IPS-15b (cell line): Measurements from ENCODE around the gene PSAP.
A peak's percentile ranks its signal among the peaks of the same experiment; 100 is the strongest.

Experiments
- H3K27me3 ChIP-seq: one replicate; pipeline ENCODE4 v1.6.1; 2013; ENCODE audit warnings: low read length; ENCODE audit not compliant: control insufficient read depth, insufficient read depth
- H3K36me3 ChIP-seq: one replicate; pipeline ENCODE4 v1.6.1; 2013; ENCODE audit warnings: low read length; ENCODE audit not compliant: control insufficient read depth, insufficient read depth
- H3K4me1 ChIP-seq: one replicate; pipeline ENCODE4 v1.6.1; 2013; ENCODE audit warnings: mild to moderate bottlenecking, low read length; ENCODE audit not compliant: control insufficient read depth, insufficient read depth
- H3K4me3 ChIP-seq: one replicate; pipeline ENCODE4 v1.5.1; 2013; ENCODE audit warnings: low read depth, low read length
- H3K9ac ChIP-seq: one replicate; pipeline ENCODE4 v1.6.1; 2013; ENCODE audit warnings: low read depth, mild to moderate bottlenecking, low read length
- H3K9me3 ChIP-seq: one replicate; pipeline ENCODE4 v1.6.1; 2013; ENCODE audit warnings: mild to moderate bottlenecking, low read length; ENCODE audit not compliant: control insufficient read depth, insufficient read depth

The PSAP gene

DNA sequence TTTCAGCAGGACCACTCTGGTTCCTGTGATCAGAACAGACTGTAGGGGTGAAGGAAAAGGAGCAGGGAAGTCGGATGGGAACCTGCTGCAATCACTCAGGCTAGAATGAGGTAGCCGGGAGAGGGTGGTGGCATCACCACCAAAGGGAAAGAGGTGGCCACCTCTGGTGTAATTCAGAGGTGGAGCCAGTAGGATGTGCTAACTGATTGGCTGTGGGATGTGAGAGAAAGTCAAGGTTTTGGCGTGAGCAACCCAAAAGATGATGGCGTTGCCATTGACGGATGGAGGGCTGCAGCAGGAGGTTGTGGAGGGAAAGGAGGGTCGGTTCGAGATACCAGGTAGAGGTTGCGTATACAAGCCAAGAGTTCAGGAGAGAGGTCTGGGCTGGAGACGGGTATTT, 70.3 kb downstream of the PSAP start:
- H3K4me3 ChIP-seq, result no peak overlapping the region
- no peaks in the 10 kb centered on the region for H3K9me3 ChIP-seq
- no peaks in the 10 kb centered on the region for H3K36me3 ChIP-seq
- H3K27me3 ChIP-seq, result peaks cover 2% of the 10 kb centered on the region
- H3K9ac ChIP-seq, result no peak overlapping the region
- H3K4me1 ChIP-seq, result peaks cover 4% of the 10 kb centered on the region

DNA sequence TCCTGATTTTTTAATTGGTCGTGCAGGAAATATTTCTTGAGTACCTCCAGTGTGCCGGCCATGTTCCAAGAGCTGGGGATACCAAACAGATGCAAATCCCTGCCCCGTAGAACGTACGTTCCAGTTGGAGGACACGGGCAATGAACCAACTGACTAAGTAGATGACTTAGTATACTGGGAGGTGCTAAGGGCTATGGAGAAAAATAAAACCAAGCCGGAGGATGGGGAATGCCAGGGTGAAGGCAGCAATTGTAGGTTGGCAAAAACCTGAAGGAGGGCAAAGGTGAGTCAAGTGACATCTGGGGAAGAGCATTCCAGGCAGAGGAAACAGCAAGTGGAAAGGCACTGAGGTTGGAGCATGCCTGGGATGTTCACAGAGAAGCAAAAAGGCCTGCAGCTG, 70.9 kb downstream of the PSAP start:
- H3K36me3 ChIP-seq, result no peaks in the 10 kb centered on the region
- H3K4me1 ChIP-seq, result peaks cover 4% of the 10 kb centered on the region
- H3K27me3 ChIP-seq, result peaks cover 5% of the 10 kb centered on the region
- H3K9me3 ChIP-seq, result no peaks in the 10 kb centered on the region
- no peak overlapping the region for H3K4me3 ChIP-seq
- H3K9ac ChIP-seq, result no peak overlapping the region

DNA sequence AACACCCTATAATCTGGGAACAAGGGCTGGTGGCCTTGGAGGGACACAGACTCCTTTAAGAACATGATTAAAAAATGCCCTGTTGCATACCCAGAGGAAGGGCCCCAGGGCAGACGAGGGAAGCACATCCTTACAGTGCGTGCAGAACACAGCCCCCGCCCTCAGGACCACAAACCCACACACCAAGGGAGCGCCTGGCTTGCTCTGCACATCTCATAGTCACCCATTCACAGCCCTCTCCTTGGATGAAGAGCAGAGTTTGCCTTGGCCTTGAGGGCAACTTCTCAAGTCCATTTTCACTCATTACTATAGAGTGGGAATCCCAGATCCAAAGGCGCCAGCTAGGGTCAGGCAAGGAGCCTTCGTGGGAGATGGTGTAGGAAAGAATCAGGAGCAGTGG, 71.4 kb downstream of the PSAP start:
- H3K9me3 ChIP-seq, result no peaks in the 10 kb centered on the region
- peaks cover 5% of the 10 kb centered on the region for H3K27me3 ChIP-seq
- no peak overlapping the region for H3K4me3 ChIP-seq
- peaks cover 4% of the 10 kb centered on the region for H3K4me1 ChIP-seq
- H3K9ac ChIP-seq, result no peak overlapping the region
- no peaks in the 10 kb centered on the region for H3K36me3 ChIP-seq

DNA sequence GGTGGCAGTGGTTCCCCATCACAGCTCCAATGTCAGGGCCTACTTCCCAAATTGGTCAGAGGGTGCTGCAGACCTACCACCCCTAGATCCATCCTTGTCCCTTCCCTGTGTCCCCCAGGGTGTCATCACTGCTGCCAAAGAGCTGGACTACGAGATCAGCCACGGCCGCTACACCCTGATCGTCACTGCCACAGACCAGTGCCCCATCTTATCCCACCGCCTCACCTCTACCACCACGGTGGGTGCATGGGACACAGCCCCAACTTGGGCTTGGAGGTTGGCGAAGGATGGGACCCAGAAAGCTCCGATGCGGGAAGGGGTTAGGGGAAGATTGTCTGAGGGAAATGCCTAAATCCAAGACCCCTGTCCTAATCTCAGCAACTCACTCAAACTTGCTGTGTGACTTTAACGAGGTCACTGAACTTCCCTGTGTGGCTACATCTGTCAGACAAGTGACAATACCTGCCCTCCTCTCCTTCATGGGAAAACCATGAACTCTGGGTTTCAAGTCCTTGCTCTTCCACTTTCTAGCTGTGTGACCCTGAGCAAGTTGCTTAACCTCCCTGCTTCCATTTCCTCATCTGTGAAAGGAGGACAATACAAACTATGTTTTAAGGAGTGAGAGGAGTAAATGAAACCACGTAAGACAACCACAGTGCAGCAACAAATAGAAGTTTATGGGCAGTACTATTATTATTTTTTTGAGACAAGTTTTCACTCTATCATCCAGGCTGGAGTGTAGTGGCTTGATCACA, 72.8 kb downstream of the PSAP start:
- peaks cover 4% of the 10 kb centered on the region for H3K4me1 ChIP-seq
- no peaks in the 10 kb centered on the region for H3K9me3 ChIP-seq
- no peak overlapping the region for H3K9ac ChIP-seq
- H3K27me3 ChIP-seq, result peaks cover 14% of the 10 kb centered on the region
- H3K36me3 ChIP-seq, result no peaks in the 10 kb centered on the region
- H3K4me3 ChIP-seq, result no peak overlapping the region

DNA sequence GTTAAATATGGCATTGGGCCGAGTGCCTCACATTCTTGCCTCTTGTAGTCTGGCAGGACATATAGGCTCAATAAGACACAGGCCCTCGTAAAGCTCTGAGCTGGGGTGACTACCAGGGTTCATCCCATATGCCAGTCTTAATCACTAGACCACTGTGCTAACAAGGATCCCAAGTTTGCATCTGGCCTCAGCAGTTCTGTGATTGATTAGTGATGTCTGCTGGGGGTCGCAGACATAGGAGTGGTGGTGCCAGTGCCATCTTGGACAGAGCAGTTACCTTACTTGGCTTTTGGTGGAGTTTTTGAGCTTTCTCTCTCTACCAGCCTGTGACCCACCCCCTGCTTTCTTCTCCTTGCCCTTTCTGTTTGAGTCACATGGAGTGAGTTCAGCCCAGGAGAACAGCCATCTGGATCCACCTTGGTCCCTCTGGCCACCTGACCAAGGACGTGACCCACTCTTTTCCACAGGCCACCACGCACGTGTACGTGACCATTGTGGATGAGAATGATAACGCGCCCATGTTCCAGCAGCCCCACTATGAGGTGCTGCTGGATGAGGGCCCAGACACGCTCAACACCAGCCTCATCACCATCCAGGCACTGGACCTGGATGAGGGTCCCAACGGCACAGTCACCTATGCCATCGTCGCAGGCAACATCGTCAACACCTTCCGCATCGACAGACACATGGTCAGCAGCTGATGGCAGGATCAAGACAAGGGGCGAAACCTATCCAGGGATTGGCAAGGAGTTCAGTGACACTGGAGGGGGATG, 73.7 kb downstream of the PSAP start:
- Histone ChIP-seq H3K9ac (no peak overlapping the region), H3K36me3 (no peaks in the 10 kb centered on the region), H3K4me1 (no peaks in the 10 kb centered on the region), H3K4me3 (no peak overlapping the region), H3K27me3 (peaks cover 21% of the 10 kb centered on the region), H3K9me3 (no peaks in the 10 kb centered on the region)

DNA sequence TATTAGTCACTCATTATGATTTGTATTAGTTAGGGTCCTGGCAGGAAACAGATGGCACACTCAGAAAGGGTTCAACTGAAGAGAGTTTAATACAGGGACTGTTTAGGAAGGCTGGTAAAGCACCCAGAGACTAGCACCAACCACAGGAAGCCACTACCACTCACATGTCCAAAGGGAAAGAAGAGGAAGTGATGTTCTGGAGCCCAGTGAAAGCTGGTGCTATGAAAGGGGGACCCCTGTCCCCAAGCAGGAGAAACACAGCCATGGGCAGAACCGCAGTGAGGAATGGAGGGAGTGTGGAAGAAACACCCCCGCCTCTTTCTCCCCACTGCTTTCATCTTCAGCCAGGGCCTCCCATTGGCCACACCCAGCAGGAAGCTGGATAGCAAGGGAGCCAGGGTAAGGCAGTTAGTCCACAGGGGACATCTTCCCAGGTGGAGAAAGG, 74.5 kb downstream of the PSAP start:
- peaks cover 29% of the 10 kb centered on the region for H3K27me3 ChIP-seq
- H3K4me3 ChIP-seq, result no peak overlapping the region
- no peaks in the 10 kb centered on the region for H3K36me3 ChIP-seq

DNA sequence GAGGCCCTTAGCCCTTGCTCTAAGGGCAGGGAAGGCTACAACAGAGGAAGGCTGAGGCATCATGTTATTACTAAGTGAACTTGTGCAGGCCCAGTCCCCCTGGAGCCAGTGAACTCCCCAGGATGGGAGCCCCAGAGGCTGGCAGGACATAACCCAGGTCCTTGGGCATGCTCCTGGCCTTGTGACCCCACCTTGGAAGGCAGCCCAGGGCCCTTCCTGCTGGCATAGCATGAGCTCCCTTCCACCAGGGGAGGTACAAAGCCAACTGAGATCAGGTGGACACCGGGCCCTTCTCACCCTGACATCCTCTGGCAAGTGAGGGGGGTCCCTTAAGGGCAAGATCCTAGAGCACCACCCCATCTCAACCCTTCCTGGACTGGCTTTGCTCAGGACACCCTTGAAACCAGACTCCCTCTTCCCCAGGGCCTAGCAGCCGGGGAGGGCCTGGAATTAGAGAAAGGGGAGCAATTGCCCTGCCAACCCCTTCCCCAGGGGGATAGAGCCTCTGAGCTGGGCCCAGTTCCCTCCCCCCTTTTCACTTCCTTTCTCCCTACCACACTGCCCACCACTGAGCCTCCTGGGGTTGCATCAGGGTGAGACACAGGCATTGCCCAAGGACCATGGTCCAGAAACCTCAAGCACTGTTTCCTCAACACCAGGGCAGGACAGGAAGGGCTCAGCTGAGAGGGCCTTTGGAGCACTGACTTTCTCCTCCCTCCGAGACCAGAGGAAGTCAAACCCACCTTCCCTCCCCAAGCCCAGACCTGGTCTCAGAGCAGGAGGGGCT, 75.9 kb downstream of the PSAP start:
- no peaks in the 10 kb centered on the region for H3K9me3 ChIP-seq
- H3K9ac ChIP-seq, result no peak overlapping the region
- H3K36me3 ChIP-seq, result no peaks in the 10 kb centered on the region
- H3K4me1 ChIP-seq, result no peaks in the 10 kb centered on the region
- no peak overlapping the region for H3K4me3 ChIP-seq
- peaks cover 29% of the 10 kb centered on the region for H3K27me3 ChIP-seq

More for the DNA sequence above, 74.5 kb downstream of the PSAP start:
- Histone ChIP-seq H3K9ac (no peak overlapping the region), H3K4me1 (no peaks in the 10 kb centered on the region), H3K9me3 (no peaks in the 10 kb centered on the region)

DNA sequence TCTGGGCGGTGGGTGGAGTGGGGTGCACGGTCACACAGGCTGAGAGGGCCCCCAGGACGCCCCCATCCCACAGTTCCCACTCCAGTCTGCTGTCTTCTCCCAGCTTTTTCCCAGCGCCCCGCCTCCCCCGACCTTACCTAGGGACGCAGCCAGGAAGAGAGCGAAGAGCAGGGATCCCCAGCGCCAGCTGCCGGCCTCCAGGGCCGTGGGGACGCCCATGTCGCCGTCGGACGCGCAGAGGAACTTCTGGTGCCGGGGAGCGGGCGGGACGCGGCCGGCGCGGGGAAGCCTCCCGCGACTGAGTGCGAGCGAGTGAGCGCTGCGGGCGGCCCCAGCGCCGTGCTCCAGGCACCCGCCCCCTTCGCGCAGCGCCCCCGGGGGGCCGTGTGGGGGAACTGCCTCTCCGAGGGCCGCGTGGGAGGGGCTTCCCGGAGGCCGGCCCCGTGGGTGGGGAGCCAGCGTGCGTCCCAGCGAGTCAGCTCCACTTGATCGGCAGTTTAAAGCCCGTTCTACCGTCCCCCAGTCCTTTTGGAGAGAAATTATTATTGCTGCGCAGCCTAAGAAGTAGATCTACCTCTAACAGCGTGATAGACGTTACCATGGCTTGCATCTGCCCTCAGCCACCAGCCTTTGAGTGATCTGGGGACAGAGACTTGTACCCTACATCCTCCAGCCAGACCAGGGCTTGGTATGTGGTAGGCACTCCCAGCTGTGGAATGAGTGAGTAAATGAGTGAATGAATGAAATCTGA, 77.7 kb downstream of the PSAP start, which contains the start of gene VSIR:
Gene VSIR, minus strand, starts transcription at position 300 of the 751 bp plus-strand sequence. Its CDS starts 81 bp downstream, at position 219.
- H3K4me1 ChIP-seq, result no peaks in the 10 kb centered on the region

DNA sequence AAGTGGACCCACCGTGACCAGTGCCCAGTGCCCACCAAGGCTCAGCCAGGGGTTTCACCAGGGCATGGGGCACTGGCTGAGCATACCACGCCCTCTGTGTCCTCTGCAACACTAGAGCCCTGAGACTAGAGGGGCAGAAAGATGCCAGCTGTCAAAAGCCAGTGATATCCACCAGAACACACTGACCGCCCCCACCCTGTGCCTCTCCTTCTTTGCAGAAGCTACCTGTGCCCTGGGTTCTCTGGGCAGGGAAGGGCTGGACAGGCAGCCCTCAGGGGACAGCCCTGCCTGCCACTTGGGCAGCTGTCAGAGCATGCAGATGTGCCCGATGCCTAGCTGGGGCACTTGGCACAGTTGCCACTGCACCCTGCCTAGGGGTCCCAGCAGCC, 78.2 kb downstream of the PSAP start:
- peaks cover 27% of the 10 kb centered on the region for H3K27me3 ChIP-seq
- H3K9ac ChIP-seq, result no peak overlapping the region
- H3K36me3 ChIP-seq, result no peaks in the 10 kb centered on the region
- no peaks in the 10 kb centered on the region for H3K4me1 ChIP-seq
- no peaks in the 10 kb centered on the region for H3K9me3 ChIP-seq
- peak overlapping the region; percentile 33 for H3K4me3 ChIP-seq

More for the DNA sequence above, 77.7 kb downstream of the PSAP start, which contains the start of gene VSIR:
- H3K4me3 ChIP-seq, result peak within 1 kb of the TSS; percentile 33
- H3K9me3 ChIP-seq, result no peaks in the 10 kb centered on the region
- H3K36me3 ChIP-seq, result no peaks in the 10 kb centered on the region
- H3K9ac ChIP-seq, result no peak within 1 kb of the TSS
- peaks cover 28% of the 10 kb centered on the region for H3K27me3 ChIP-seq

DNA sequence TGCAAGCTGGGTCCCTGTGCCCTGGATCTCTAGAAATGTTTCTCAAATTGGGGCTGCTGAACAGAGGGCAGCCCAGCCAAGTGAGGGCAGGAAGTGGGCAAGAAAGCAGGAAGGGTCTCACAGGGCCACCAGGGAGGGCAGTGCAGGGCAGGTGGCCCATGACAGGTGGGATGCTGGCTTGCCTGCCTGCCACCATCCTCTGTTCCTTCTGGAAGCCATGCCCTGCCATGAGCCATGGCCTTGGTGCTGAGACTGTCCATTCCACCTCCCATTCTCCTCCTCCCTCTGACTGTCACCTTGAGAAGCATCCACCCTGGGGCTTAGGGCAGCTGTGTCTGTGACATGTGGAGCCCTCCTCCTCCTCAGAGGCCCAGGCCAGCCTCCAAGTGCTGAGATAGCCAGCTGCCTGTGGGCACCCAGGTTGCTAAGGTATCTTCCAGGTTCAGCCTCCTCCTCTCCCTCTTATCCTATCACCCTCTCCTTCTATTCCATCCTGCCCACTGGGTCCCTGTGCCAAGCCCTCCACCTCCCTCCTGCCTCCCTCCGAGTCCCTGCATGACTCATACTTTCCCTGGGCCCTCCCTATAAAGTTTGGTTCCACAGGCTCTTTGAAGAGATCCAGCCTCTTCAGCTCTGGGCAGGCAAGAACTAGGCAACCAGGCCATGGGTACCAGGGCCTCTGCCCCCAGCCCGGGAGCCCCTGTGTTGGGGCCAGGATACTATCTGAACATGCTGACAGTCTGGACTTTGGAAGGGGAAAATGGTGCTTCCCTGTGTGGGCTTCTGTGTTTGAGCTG, 79.0 kb downstream of the PSAP start:
- Histone ChIP-seq H3K9me3 (no peaks in the 10 kb centered on the region), H3K27me3 (peaks cover 27% of the 10 kb centered on the region), H3K9ac (no peak overlapping the region), H3K4me1 (no peaks in the 10 kb centered on the region), H3K36me3 (no peaks in the 10 kb centered on the region), H3K4me3 (no peak overlapping the region)
